Endothelial cell of umbilical vein (primary cell): ENCODE results near the gene ZNF701. TPM values are rescaled to one million over a fixed set of nuclear protein-coding genes. Genes with fewer than 3 reads are reported as not detected.

Experiments
- BruUV-seq: library from RNA; stranded (reverse); fragments of 400-500 nt; replicated peaks from 2 replicates; lab custom pipeline; 2021; lab: Mats Ljungman, UMichigan
- CTCF ChIA-PET: fragments of 300-600, 350-600 bp; sonication (Branson Sonifier 250); formaldehyde crosslinking; loops from one replicate; lab custom pipeline; 2021; ENCODE audit warnings: antibody characterized with exemption, inconsistent platforms; lab: Charles Lee
- POLR2A ChIA-PET: fragments of 300-600, 350-600 bp; sonication (Branson Sonifier 250); formaldehyde crosslinking; loops from one replicate; lab custom pipeline; 2021; ENCODE audit warnings: antibody characterized with exemption, inconsistent platforms; lab: Charles Lee
- DNase-seq: peaks from one replicate; pipeline ENCODE4 v3.0.0-alpha.2; 2011; ENCODE audit warnings: low read depth, low spot score
- FAIRE-seq: peaks from 2 replicates; lab custom pipeline; 2011; peaks lifted over from hg19 to GRCh38; lab: Jason Lieb, UNC
- H2AFZ ChIP-seq: 2 replicates; pipeline ENCODE4 v1.6.0; 2012; ENCODE audit warnings: low read depth, low read length, control low read depth, inconsistent platforms
- H3K27ac ChIP-seq: 2 replicates; pipeline ENCODE4 v1.5.1; 2011; ENCODE audit warnings: low read depth, mild to moderate bottlenecking, control low read depth, low read length, moderate library complexity; ENCODE audit not compliant: insufficient read depth
- H3K27me3 ChIP-seq, 2 experiments: 2 replicates each; pipeline versions ENCODE4 v1.6.0 to v1.6.1; 2011; ENCODE audit warnings: low read length in 2 of 2, mixed read lengths in 1 of 2; ENCODE audit not compliant: control insufficient read depth in 2 of 2, insufficient read depth in 2 of 2
- H3K36me3 ChIP-seq, 2 experiments: 2 replicates in 1 of 2; 3 replicates in 1 of 2; pipeline ENCODE4 v1.5.1; 2011; ENCODE audit warnings: low read length in 2 of 2, mild to moderate bottlenecking in 1 of 2, moderate library complexity in 1 of 2; ENCODE audit not compliant: control insufficient read depth in 2 of 2, insufficient read depth in 2 of 2; ENCODE audit errors: extremely low read depth in 1 of 2
- H3K4me1 ChIP-seq: 3 replicates; pipeline ENCODE4 v1.5.1; 2011; ENCODE audit warnings: mild to moderate bottlenecking, low read length; ENCODE audit not compliant: control insufficient read depth, insufficient read depth; ENCODE audit errors: extremely low read depth
- H3K4me2 ChIP-seq: 2 replicates; pipeline ENCODE4 v1.6.1; 2011; ENCODE audit warnings: low read length, control low read depth, mixed read lengths; ENCODE audit not compliant: insufficient read depth
- H3K4me3 ChIP-seq, 3 experiments: fragments of 200-600 bp in 1 of 3; sonication (generic), shearing (Covaris generic) in 1 of 3; replicated peaks in 1 of 3; 2 replicates each; pipeline ENCODE4 v1.5.1; 2011 to 2016; ENCODE audit warnings: control low read depth in 3 of 3, low read length in 3 of 3, mild to moderate bottlenecking in 2 of 3, inconsistent platforms in 1 of 3, low read depth in 1 of 3, moderate library complexity in 1 of 3; ENCODE audit not compliant: insufficient read depth in 1 of 3
- H3K79me2 ChIP-seq: 2 replicates; pipeline ENCODE4 v1.6.0; 2012; ENCODE audit warnings: low read length, inconsistent platforms; ENCODE audit not compliant: control insufficient read depth, insufficient read depth
- H3K9ac ChIP-seq: replicated peaks from 2 replicates; pipeline ENCODE3; 2011; ENCODE audit warnings: low read length, control low read depth; ENCODE audit not compliant: insufficient read depth; ENCODE audit errors: extremely low read depth
- H3K9me1 ChIP-seq: replicated peaks from 3 replicates; pipeline ENCODE4 v1.6.0; 2011; ENCODE audit warnings: mild to moderate bottlenecking, low read length; ENCODE audit not compliant: control insufficient read depth, insufficient read depth; ENCODE audit errors: extremely low read depth
- H3K9me3 ChIP-seq: replicated peaks from 2 replicates; pipeline ENCODE4 v1.5.1; 2012; ENCODE audit warnings: low read length, inconsistent platforms; ENCODE audit not compliant: control insufficient read depth, insufficient read depth
- H4K20me1 ChIP-seq: replicated peaks from 2 replicates; pipeline ENCODE3; 2011; ENCODE audit warnings: mild to moderate bottlenecking, low read length; ENCODE audit not compliant: control insufficient read depth, insufficient read depth; ENCODE audit errors: extremely low read depth
- CTCF ChIP-seq, 2 donors: IDR thresholded peaks; 1 replicate in 1 of 2; 2 replicates in 1 of 2; pipeline ENCODE4 v1.5.1; 2011; ENCODE audit warnings: low read length in 2 of 2, mild to moderate bottlenecking in 2 of 2, moderate library complexity in 2 of 2, control low read depth in 1 of 2, inconsistent platforms in 1 of 2, low read depth in 1 of 2; ENCODE audit not compliant: insufficient read depth in 1 of 2; ENCODE audit errors: extremely low read depth in 1 of 2
- EZH2 ChIP-seq: IDR thresholded peaks from 2 replicates; pipeline ENCODE4 v1.6.1; 2012; ENCODE audit warnings: borderline replicate concordance, low read depth, mild to moderate bottlenecking, moderate library complexity, low read length, inconsistent platforms; ENCODE audit not compliant: severe bottlenecking
- FOS ChIP-seq: IDR thresholded peaks from 2 replicates; pipeline ENCODE4 v1.6.1; 2011; ENCODE audit warnings: mild to moderate bottlenecking, low read length, moderate library complexity, borderline replicate concordance; ENCODE audit not compliant: insufficient read depth
- GATA2 ChIP-seq: IDR thresholded peaks from 2 replicates; pipeline ENCODE4 v1.7.0; 2011; ENCODE audit warnings: low read depth, mild to moderate bottlenecking, moderate library complexity, mixed read lengths, low read length; ENCODE audit not compliant: insufficient read length, insufficient read depth
- JUN ChIP-seq: IDR thresholded peaks from 2 replicates; pipeline ENCODE4 v1.6.1; 2011; ENCODE audit warnings: borderline replicate concordance, low read depth; ENCODE audit not compliant: insufficient read length, insufficient read depth
- MYC ChIP-seq: IDR thresholded peaks from one replicate; pipeline ENCODE4 v1.6.1; 2011; ENCODE audit warnings: mild to moderate bottlenecking, low read depth, low read length
- POLR2A ChIP-seq: IDR thresholded peaks from 2 replicates; pipeline ENCODE4 v1.6.1; 2012; ENCODE audit warnings: low read depth, mild to moderate bottlenecking, control low read depth, low read length
- POLR2AphosphoS5 ChIP-seq: IDR thresholded peaks from 2 replicates; pipeline ENCODE4 v1.6.1; 2012; ENCODE audit warnings: low read depth, mild to moderate bottlenecking, control low read depth, low read length, moderate library complexity; ENCODE audit not compliant: insufficient read depth
- dilution Hi-C: fragments of 300-500 bp; cut with MboI; formaldehyde crosslinking; loops from one replicate; pipeline ENCODE4 v1.15.0; 2019; ENCODE audit warnings: low sequenced_read_pairs; ENCODE audit not compliant: extremely low pct_ligation_motif_present
- intact Hi-C: fragments of 100-400 bp; cut with micrococcal nuclease; formaldehyde crosslinking; loops from one replicate; pipeline ENCODE4 v1.10.0; 2022
- polyA plus RNA-seq, 4 experiments: library from polyadenylated mRNA; depleted of rRNA in 3 of 4; stranded (reverse) in 3 of 4; unstranded in 1 of 4; fragments of >200 nt; gene quantifications; 2 replicates each; pipeline versions ENCODE4 v1.2.1 to v1.2.3, GENCODE V29; 2011 to 2012; ENCODE audit warnings: missing spikeins in 1 of 4
- total RNA-seq: library from RNA; stranded (reverse); gene quantifications from 2 replicates; pipeline ENCODE4 v1.2.3, GENCODE V29; 2021
- TF ChIP-seq, protein P1 (sequence below): IDR thresholded peaks from 2 replicates; pipeline ENCODE4 v1.6.1; 2011; ENCODE audit not compliant: insufficient read depth, insufficient read length

Gene ZNF701
- total and polyA plus RNA-seq, 2 donors (not counting 3 experiments of a cell fraction or from before 2014, with no cell fraction given): 4.4 to 12.1 TPM

DNA sequence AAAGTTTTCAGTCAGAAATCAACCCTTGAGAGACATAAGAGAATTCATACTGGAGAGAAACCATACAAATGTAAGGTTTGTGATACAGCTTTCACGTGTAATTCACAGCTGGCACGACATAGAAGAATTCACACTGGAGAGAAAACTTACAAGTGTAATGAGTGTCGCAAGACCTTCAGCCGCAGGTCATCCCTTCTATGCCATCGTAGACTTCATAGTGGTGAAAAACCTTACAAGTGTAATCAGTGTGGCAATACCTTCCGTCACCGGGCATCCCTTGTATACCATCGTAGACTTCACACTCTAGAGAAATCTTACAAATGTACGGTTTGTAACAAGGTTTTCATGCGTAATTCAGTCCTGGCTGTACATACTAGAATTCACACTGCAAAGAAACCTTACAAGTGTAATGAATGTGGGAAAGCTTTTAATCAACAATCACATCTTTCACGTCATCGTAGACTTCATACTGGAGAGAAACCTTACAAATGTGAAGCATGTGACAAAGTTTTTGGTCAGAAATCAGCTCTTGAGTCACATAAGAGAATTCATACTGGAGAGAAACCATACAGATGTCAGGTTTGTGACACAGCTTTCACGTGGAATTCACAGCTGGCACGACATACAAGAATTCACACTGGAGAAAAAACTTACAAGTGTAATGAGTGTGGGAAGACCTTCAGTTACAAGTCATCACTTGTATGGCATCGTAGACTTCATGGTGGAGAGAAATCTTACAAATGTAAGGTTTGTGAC lies 15.7 kb upstream of the ZNF701 start:
- no peaks in the 10 kb centered on the region for H4K20me1 ChIP-seq
- intact Hi-C loops: no loop called here
- dilution Hi-C loops: no loop called here
- H3K4me1 ChIP-seq: no peaks in the 10 kb centered on the region
- DNase-seq (no peak), FAIRE-seq (no peak)
- peaks cover 3 to 10% of the 10 kb centered on the region in 2 experiments for H3K36me3 ChIP-seq
- POLR2A ChIA-PET: no interaction called here
- H3K9me1 ChIP-seq: no peaks in the 10 kb centered on the region
- no peak overlapping the region for H3K27ac ChIP-seq
- TF ChIP-seq POLR2AphosphoS5: no peak
- TF ChIP-seq EZH2: no peak
- TF ChIP-seq CTCF (IDR thresholded peaks at IDR 0.05; ENCODE audit: extremely low read depth in 1 of 2, insufficient read depth in 1 of 2, low read depth in 1 of 2, low read length in 2 of 2): no peak
- TF ChIP-seq JUN: no peak
- no peak for TF ChIP-seq POLR2A
- no peak for TF ChIP-seq GATA2
- no peak for TF ChIP-seq MYC
- TF ChIP-seq, protein P1, sequence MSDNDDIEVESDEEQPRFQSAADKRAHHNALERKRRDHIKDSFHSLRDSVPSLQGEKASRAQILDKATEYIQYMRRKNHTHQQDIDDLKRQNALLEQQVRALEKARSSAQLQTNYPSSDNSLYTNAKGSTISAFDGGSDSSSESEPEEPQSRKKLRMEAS: no peak
- no peak for TF ChIP-seq FOS
- H3K79me2 ChIP-seq: no peaks in the 10 kb centered on the region
- H3K9ac ChIP-seq: no peak overlapping the region
- H3K27me3 ChIP-seq: no peaks in the 10 kb centered on the region
- H2AFZ ChIP-seq: no peak overlapping the region
- no peak overlapping the region for H3K4me2 ChIP-seq
- peaks cover 17% of the 10 kb centered on the region for H3K9me3 ChIP-seq
- CTCF ChIA-PET: no interaction called here
- no peak overlapping the region for H3K4me3 ChIP-seq
- BruUV-seq: no TSS peak
